ENCODE results near the gene RPL18.
A peak's percentile ranks its signal among the peaks of the same experiment; 100 is the strongest.
"Not testable (repeated sequence)": the region's sequence is repeated elsewhere in the genome, so short reads cannot be mapped to it uniquely, and the experiment has no call there.

The RPL18 gene

GRCh38 chr19:48611872-48612271 lies 7.1 kb downstream of the RPL18 start:
- no peak for DNase-seq

DNA sequence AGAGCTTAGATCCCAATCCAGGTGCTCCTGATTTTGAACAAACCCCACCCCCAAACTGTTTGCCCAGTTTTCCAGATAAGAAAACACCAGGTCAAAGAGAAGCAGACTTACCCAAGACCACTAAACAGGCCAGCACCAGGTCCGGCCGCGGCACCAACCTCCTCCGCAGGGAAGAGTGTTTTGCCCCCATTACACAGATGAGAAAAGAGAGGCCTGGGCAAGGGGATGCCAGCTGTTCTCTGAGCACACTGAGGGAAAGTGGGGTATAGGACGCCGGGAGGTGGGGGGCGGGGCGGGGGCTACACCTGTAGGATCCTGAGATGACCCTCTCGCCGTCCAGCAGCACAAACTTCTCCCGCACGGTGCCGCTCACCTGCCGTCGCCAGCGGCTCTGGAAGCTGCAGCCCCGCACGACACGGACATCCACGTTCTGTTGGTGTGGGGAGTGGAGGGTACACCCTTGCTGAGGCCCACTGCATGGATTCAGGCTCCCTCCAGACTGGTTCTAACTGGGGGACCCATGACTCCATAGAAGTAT lies 9.3 kb downstream of the RPL18 start:
- DNase-seq, result no peak

DNA sequence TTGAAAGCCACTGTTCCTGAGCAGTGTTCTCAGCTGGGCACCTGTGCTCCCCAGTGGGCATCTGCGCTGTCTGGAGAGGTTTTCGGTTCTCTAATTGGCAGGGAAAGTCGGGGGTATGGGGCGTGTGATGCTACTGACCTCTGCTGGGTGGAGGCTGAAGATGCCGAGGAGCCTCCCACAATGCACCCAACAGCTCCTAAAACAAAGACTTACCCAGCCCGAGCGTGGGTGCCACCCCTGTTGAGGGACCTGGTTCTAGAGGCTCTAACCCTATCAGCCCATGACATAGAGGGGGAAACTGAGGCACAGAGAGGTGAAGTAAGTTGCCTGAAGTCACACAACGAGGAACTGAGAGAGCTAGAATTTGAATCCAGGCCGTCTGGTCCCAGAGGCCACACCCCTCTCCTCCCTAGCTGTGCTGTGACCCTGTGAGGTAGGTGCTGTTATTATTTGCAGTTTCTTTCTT lies 10.1 kb downstream of the RPL18 start:
- peak; percentile 77 for DNase-seq

- no peak for DNase-seq
These were observed 11.6 kb downstream of the RPL18 start for GRCh38 chr19:48607359-48607755.

DNA sequence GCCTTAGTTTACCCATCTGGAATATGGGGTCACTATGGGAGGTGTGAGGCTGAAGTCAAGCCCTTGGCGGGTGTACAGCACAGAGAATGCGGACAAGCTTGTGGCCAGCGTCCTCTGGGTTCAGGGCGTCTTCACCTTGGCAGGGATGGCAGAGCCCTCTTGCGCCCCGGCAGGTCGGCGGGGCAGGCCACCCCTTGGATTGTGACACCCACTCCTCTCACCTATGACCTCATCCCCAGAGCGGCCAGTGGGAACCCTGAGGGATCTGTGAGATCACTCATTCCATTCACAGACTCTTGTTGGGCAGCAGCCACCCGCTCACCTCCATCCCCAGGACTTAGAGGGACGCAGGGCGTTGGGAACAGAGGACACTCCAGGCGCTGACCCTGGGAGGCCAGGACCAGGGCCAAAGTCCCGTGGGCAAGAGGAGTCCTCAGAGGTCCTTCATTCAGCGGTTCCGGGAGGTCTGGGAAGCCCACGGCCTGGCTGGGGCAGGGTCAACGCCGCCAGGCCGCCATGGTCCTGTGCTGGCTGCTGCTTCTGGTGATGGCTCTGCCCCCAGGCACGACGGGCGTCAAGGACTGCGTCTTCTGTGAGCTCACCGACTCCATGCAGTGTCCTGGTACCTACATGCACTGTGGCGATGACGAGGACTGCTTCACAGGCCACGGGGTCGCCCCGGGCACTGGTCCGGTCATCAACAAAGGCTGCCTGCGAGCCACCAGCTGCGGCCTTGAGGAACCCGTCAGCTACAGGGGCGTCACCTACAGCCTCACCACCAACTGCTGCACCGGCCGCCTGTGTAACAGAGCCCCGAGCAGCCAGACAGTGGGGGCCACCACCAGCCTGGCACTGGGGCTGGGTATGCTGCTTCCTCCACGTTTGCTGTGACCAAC lies 12.3 kb downstream of the RPL18 start, which contains the start of gene SPACA4:
Gene SPACA4, plus strand, starts transcription at position 280 of the 896 bp plus-strand sequence. Its CDS starts 237 bp downstream, at position 517.
- no peak for DNase-seq

GRCh38 chr19:48603850-48604249 lies 15.1 kb downstream of the RPL18 start:
- DNase-seq, result no peak

DNA sequence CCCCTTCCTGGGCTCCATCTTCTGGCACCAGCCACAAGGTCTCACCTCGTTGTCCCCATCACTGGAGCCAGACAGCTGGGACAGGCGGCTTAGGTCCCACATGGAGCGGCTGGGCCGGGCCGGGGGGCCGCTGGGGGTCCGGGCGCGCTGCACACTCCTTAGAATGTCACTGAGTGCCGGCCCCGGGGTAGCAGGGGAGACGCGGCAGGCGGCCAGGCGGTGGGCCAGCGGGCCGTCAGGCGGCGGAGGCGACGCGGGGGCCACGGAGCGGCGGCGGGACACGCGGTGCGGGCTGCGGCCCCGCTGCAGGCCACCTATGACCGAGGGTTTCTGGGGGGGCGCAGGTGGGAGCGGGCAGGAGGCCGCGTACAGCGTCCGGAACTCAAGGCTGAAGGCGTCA lies 15.5 kb downstream of the RPL18 start:
- DNase-seq, result no peak

GRCh38 chr19:48603001-48603400 lies 16.0 kb downstream of the RPL18 start:
- DNase-seq, result no peak

GRCh38 chr19:48600679-48601417 lies 18.1 kb downstream of the RPL18 start:
- no peak for DNase-seq

DNA sequence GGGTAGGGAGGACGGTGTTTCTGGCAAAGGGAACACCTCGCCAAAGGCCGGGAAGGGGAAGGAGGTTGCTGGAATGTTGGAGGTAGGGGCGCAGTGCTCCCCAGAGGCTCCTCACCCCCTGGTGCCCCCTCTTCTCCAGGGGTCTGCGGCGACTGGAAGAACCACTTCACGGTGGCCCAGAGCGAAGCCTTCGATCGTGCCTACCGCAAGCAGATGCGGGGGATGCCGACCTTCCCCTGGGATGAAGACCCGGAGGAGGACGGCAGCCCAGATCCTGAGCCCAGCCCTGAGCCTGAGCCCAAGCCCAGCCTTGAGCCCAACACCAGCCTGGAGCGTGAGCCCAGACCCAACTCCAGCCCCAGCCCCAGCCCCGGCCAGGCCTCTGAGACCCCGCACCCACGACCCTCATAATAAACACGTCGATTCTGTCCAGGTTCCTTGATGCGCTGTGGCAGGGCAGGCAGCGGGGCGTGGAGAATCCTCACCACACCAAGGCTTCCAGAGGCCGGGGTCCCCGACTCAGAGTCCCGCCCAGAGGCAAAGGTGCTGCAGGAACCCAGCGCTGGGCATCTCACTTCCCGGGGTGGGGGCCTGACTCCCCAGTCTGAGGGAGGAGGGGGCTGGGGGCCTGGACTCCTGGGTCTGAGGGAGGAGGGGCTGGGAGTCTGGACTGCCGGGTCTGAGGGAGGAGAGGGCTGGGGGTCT lies 19.8 kb downstream of the RPL18 start:
- DNase-seq, result no peak

DNA sequence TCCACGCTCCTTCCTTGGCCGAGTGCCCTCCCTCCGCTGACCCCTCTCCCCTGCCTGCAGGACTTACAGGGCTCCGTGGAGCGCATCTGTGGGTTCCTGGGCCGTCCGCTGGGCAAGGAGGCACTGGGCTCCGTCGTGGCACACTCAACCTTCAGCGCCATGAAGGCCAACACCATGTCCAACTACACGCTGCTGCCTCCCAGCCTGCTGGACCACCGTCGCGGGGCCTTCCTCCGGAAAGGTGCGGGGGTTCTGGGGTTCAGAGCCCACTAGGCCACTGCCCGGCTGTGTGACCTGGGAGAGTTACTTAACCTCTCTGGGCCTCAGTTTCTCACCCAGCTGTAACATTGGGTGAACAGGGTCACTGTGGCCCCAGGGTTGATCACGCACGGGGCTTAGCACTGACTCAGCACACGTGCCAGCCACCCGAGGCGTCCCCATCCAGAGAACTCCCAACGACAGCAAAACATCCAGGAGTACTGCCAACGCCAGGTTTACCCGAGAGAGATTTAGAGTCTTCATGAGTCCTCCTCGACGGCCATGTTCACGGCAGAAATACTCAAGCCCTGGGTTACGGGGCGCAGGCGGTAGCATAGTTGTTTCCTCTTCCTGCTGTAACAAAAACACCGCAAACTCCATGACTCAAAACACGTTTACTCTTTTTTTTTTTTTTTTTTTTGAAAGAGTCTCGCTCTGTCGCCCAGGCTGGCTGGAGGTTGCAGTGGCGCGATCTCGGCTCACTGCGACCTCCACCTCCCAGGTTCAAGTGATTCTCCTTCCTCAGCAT lies 22.1 kb downstream of the RPL18 start:
- DNase-seq, result no peak

DNA sequence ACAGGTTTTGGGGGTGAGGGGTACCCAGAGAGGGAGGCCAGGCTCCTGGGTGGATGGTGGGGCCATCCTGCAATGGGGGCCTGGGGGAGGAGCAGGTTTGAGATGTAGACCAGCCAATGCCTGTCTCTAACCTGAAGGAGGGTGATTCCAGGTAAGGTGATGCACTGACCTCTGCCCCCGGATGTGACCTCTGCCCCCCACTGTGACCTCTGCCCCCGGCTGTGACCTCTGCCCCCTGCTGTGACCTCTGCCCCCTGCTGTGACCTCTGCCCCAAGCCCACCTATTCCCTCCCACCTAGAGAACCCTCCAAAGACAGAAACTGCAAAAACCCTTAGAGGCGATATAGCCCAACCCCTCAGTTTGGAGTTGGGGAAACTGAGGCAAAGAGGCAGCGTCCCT lies 22.7 kb downstream of the RPL18 start:
- no peak for DNase-seq

DNA sequence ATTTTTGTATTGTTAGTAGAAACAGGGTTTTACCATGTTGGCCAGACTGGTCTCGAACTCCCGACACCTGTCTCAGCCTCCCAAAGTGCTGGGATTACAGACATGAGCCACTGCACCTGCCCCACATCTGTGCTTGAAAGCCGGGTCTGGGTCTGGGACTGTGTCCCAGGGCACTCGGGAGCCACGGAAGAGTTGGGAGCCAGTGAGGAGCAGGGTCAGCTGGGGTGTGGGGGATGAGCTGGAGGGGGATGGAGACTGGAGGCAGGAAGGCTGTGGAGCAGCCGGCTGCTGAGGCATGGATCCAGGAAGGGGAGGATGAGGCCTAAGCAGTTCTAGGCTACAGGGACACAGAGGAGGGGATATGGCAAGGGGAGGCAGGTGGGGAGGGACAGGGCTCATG lies 23.1 kb downstream of the RPL18 start:
- DNase-seq, result no peak

GRCh38 chr19:48595171-48595570 lies 23.8 kb downstream of the RPL18 start:
- DNase-seq, result no peak

GRCh38 chr19:48591021-48591420 lies 28.0 kb downstream of the RPL18 start:
- DNase-seq, result no peak

GRCh38 chr19:48588670-48589401 lies 30.1 kb downstream of the RPL18 start:
- peak; percentile 89 for DNase-seq

- DNase-seq, result no peak
These were observed 31.6 kb downstream of the RPL18 start for GRCh38 chr19:48587387-48587786.

GRCh38 chr19:48582168-48582567 lies 36.8 kb downstream of the RPL18 start:
- no peak for DNase-seq

- DNase-seq, result no peak
These were observed 40.1 kb downstream of the RPL18 start for GRCh38 chr19:48578891-48579290.

DNA sequence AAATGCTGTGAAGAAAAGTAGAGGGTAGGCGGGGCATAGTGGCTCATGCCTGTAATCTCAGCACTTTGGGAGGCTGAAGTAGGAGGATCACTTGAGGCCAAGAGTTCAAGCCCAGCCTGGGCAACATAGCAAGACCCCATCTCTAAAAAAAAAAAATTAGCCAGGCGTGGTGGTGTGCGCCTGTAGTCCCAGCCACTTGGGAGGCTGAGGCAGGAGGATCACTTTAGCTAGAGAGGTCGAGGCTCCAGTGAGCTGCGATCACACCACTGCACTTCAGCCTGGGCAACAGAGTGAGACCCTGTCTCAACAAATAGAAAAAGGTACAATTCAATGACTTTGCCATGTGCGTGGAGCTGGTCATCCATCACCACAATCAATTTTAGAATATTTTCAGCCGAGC lies 41.1 kb downstream of the RPL18 start:
- DNase-seq, result not testable (repeated sequence)

GRCh38 chr19:48575931-48576622 lies 42.9 kb downstream of the RPL18 start:
- DNase-seq, result no peak
